HG02852 (cell line): ENCODE measurements around the gene PPP1R12C.
"Not testable (repeated sequence)": the region's sequence is repeated elsewhere in the genome, so short reads cannot be mapped to it uniquely, and the experiment has no call there.

Experiments used
- ATAC-seq: cut with Tn5 transposase; IDR thresholded peaks from one replicate; pipeline ENCODE4 v1.9.1; 2021; ENCODE audit warnings: mild to moderate bottlenecking, moderate library complexity; ENCODE audit not compliant: unreplicated experiment

Gene PPP1R12C

GRCh38 chr19:55116859-55117662 lies at the start of gene PPP1R12C:
PPP1R12C (minus strand) TSS chr19:55117637; CDS start chr19:55117543, 94 bp downstream.
- peak; percentile 4 for ATAC-seq

- ATAC-seq, result peak; percentile 61
Measured at GRCh38 chr19:55166530-55167268, 49.3 kb upstream of the PPP1R12C start, which contains the start of gene DNAAF3. DNAAF3 (minus strand) TSS chr19:55166613; CDS start chr19:55166413, 200 bp downstream.

- ATAC-seq, result no peak
Measured at GRCh38 chr19:55165952-55166529, 48.6 kb upstream of the PPP1R12C start.

- no peak for ATAC-seq
Measured at GRCh38 chr19:55161571-55162322, 44.3 kb upstream of the PPP1R12C start.

- no peak for ATAC-seq
Measured at GRCh38 chr19:55160986-55161365, 43.5 kb upstream of the PPP1R12C start.

- no peak for ATAC-seq
Measured at GRCh38 chr19:55160128-55160985, 42.9 kb upstream of the PPP1R12C start.

GRCh38 chr19:55158848-55159749 lies 41.7 kb upstream of the PPP1R12C start:
- ATAC-seq, result no peak

- ATAC-seq, result no peak
Measured at GRCh38 chr19:55158423-55158822, 41.0 kb upstream of the PPP1R12C start.

GRCh38 chr19:55157064-55157908 lies 39.8 kb upstream of the PPP1R12C start, which contains the start of gene TNNI3:
TNNI3 (minus strand) TSS chr19:55157732; CDS start chr19:55157589, 143 bp downstream.
- no peak for ATAC-seq

- ATAC-seq, result no peak
Measured at GRCh38 chr19:55156202-55157063, 39.0 kb upstream of the PPP1R12C start.

- ATAC-seq, result not testable (repeated sequence)
Measured at GRCh38 chr19:55155784-55156183, 38.3 kb upstream of the PPP1R12C start.

- no peak for ATAC-seq
Measured at GRCh38 chr19:55153652-55154264, 36.3 kb upstream of the PPP1R12C start.

GRCh38 chr19:55152017-55152416 lies 34.6 kb upstream of the PPP1R12C start:
- ATAC-seq, result no peak

GRCh38 chr19:55149078-55150003 lies 31.9 kb upstream of the PPP1R12C start, which contains the start of gene TNNT1:
TNNT1 (minus strand) TSS chr19:55149206; CDS start chr19:55147157, 2,049 bp downstream.
- no peak for ATAC-seq

- ATAC-seq, result no peak
Measured at GRCh38 chr19:55147545-55148251, 30.3 kb upstream of the PPP1R12C start.
